Measurements from ENCODE around the gene RNF111.

The RNF111 gene

GRCh38 chr15:59051873-59052861, 64.7 kb downstream of the RNF111 start:
- H3K4me1 ChIP-seq (ENCODE audit: control insufficient read depth, insufficient read depth, low read length, poor library complexity, severe bottlenecking), result peaks cover 8% of the 10 kb centered on the region
- H3K27me3 ChIP-seq (replicated peaks; ENCODE audit: control insufficient read depth, insufficient read depth, low read length, poor library complexity, severe bottlenecking), result no peaks in the 10 kb centered on the region
- peaks cover 25% of the 10 kb centered on the region for H3K36me3 ChIP-seq (ENCODE audit: control insufficient read depth, insufficient read depth, low read length)
- H3K4me3 ChIP-seq (ENCODE audit: insufficient read depth, low read depth, low read length, poor library complexity, severe bottlenecking), result no peak overlapping the region
- DNase-seq, result no peak
- H3K9me3 ChIP-seq (ENCODE audit: control insufficient read depth, low read length), result no peaks in the 10 kb centered on the region
- no peak overlapping the region for H3K27ac ChIP-seq (ENCODE audit: insufficient read depth, low read length, poor library complexity, severe bottlenecking)

GRCh38 chr15:59052915-59053407, 65.5 kb downstream of the RNF111 start:
- no peak overlapping the region for H3K27ac ChIP-seq (ENCODE audit: insufficient read depth, low read length, poor library complexity, severe bottlenecking)
- no peaks in the 10 kb centered on the region for H3K9me3 ChIP-seq (ENCODE audit: control insufficient read depth, low read length)
- DNase-seq, result no peak
- H3K4me1 ChIP-seq (ENCODE audit: control insufficient read depth, insufficient read depth, low read length, poor library complexity, severe bottlenecking), result peaks cover 8% of the 10 kb centered on the region
- no peaks in the 10 kb centered on the region for H3K27me3 ChIP-seq (replicated peaks; ENCODE audit: control insufficient read depth, insufficient read depth, low read length, poor library complexity, severe bottlenecking)
- H3K4me3 ChIP-seq (ENCODE audit: insufficient read depth, low read depth, low read length, poor library complexity, severe bottlenecking), result no peak overlapping the region
- peaks cover 31% of the 10 kb centered on the region for H3K36me3 ChIP-seq (ENCODE audit: control insufficient read depth, insufficient read depth, low read length)

GRCh38 chr15:59053482-59053881, 66.0 kb downstream of the RNF111 start:
- no peaks in the 10 kb centered on the region for H3K27me3 ChIP-seq (replicated peaks; ENCODE audit: control insufficient read depth, insufficient read depth, low read length, poor library complexity, severe bottlenecking)
- peaks cover 8% of the 10 kb centered on the region for H3K4me1 ChIP-seq (ENCODE audit: control insufficient read depth, insufficient read depth, low read length, poor library complexity, severe bottlenecking)
- DNase-seq, result no peak
- H3K36me3 ChIP-seq (ENCODE audit: control insufficient read depth, insufficient read depth, low read length), result peaks cover 36% of the 10 kb centered on the region
- no peaks in the 10 kb centered on the region for H3K9me3 ChIP-seq (ENCODE audit: control insufficient read depth, low read length)
- H3K4me3 ChIP-seq (ENCODE audit: insufficient read depth, low read depth, low read length, poor library complexity, severe bottlenecking), result no peak overlapping the region
- H3K27ac ChIP-seq (ENCODE audit: insufficient read depth, low read length, poor library complexity, severe bottlenecking), result no peak overlapping the region

- no peak overlapping the region for H3K27ac ChIP-seq (ENCODE audit: insufficient read depth, low read length, poor library complexity, severe bottlenecking)
- H3K36me3 ChIP-seq (ENCODE audit: control insufficient read depth, insufficient read depth, low read length), result peaks cover 83% of the 10 kb centered on the region
- no peak overlapping the region for H3K4me3 ChIP-seq (ENCODE audit: insufficient read depth, low read depth, low read length, poor library complexity, severe bottlenecking)
- H3K4me1 ChIP-seq (ENCODE audit: control insufficient read depth, insufficient read depth, low read length, poor library complexity, severe bottlenecking), result no peaks in the 10 kb centered on the region
- no peaks in the 10 kb centered on the region for H3K27me3 ChIP-seq (replicated peaks; ENCODE audit: control insufficient read depth, insufficient read depth, low read length, poor library complexity, severe bottlenecking)
- no peaks in the 10 kb centered on the region for H3K9me3 ChIP-seq (ENCODE audit: control insufficient read depth, low read length)
- no peak for DNase-seq
Observed at GRCh38 chr15:59059076-59059597, 71.7 kb downstream of the RNF111 start.

- H3K9me3 ChIP-seq (ENCODE audit: control insufficient read depth, low read length), result no peaks in the 10 kb centered on the region
- H3K27me3 ChIP-seq (replicated peaks; ENCODE audit: control insufficient read depth, insufficient read depth, low read length, poor library complexity, severe bottlenecking), result no peaks in the 10 kb centered on the region
- no peak overlapping the region for H3K27ac ChIP-seq (ENCODE audit: insufficient read depth, low read length, poor library complexity, severe bottlenecking)
- no peaks in the 10 kb centered on the region for H3K4me1 ChIP-seq (ENCODE audit: control insufficient read depth, insufficient read depth, low read length, poor library complexity, severe bottlenecking)
- peaks cover 82% of the 10 kb centered on the region for H3K36me3 ChIP-seq (ENCODE audit: control insufficient read depth, insufficient read depth, low read length)
- no peak overlapping the region for H3K4me3 ChIP-seq (ENCODE audit: insufficient read depth, low read depth, low read length, poor library complexity, severe bottlenecking)
- no peak for DNase-seq
Observed at GRCh38 chr15:59060348-59060747, 72.9 kb downstream of the RNF111 start.

- no peaks in the 10 kb centered on the region for H3K4me1 ChIP-seq (ENCODE audit: control insufficient read depth, insufficient read depth, low read length, poor library complexity, severe bottlenecking)
- no peaks in the 10 kb centered on the region for H3K9me3 ChIP-seq (ENCODE audit: control insufficient read depth, low read length)
- peaks cover 85% of the 10 kb centered on the region for H3K36me3 ChIP-seq (ENCODE audit: control insufficient read depth, insufficient read depth, low read length)
- H3K27me3 ChIP-seq (replicated peaks; ENCODE audit: control insufficient read depth, insufficient read depth, low read length, poor library complexity, severe bottlenecking), result no peaks in the 10 kb centered on the region
- no peak for DNase-seq
- H3K27ac ChIP-seq (ENCODE audit: insufficient read depth, low read length, poor library complexity, severe bottlenecking), result no peak overlapping the region
- H3K4me3 ChIP-seq (ENCODE audit: insufficient read depth, low read depth, low read length, poor library complexity, severe bottlenecking), result no peak overlapping the region
Observed at GRCh38 chr15:59063042-59063441, 75.6 kb downstream of the RNF111 start.

- H3K27me3 ChIP-seq (replicated peaks; ENCODE audit: control insufficient read depth, insufficient read depth, low read length, poor library complexity, severe bottlenecking), result no peaks in the 10 kb centered on the region
- H3K27ac ChIP-seq (ENCODE audit: insufficient read depth, low read length, poor library complexity, severe bottlenecking), result no peak overlapping the region
- no peaks in the 10 kb centered on the region for H3K4me1 ChIP-seq (ENCODE audit: control insufficient read depth, insufficient read depth, low read length, poor library complexity, severe bottlenecking)
- no peak for DNase-seq
- no peaks in the 10 kb centered on the region for H3K9me3 ChIP-seq (ENCODE audit: control insufficient read depth, low read length)
- no peak overlapping the region for H3K4me3 ChIP-seq (ENCODE audit: insufficient read depth, low read depth, low read length, poor library complexity, severe bottlenecking)
- peaks cover 39% of the 10 kb centered on the region for H3K36me3 ChIP-seq (ENCODE audit: control insufficient read depth, insufficient read depth, low read length)
Observed at GRCh38 chr15:59069430-59069829, 82.0 kb downstream of the RNF111 start.

GRCh38 chr15:59074607-59075006, 87.1 kb downstream of the RNF111 start:
- H3K36me3 ChIP-seq (ENCODE audit: control insufficient read depth, insufficient read depth, low read length), result peaks cover 31% of the 10 kb centered on the region
- no peak for DNase-seq

GRCh38 chr15:59087731-59088130, 100.3 kb downstream of the RNF111 start:
- peaks cover 29% of the 10 kb centered on the region for H3K36me3 ChIP-seq (ENCODE audit: control insufficient read depth, insufficient read depth, low read length)
- no peak for DNase-seq

More at GRCh38 chr15:59074607-59075006, 87.1 kb downstream of the RNF111 start:
- no peaks in the 10 kb centered on the region for H3K27me3 ChIP-seq (replicated peaks; ENCODE audit: control insufficient read depth, insufficient read depth, low read length, poor library complexity, severe bottlenecking)
- H3K4me3 ChIP-seq (ENCODE audit: insufficient read depth, low read depth, low read length, poor library complexity, severe bottlenecking), result no peak overlapping the region
- H3K27ac ChIP-seq (ENCODE audit: insufficient read depth, low read length, poor library complexity, severe bottlenecking), result no peak overlapping the region
- no peaks in the 10 kb centered on the region for H3K4me1 ChIP-seq (ENCODE audit: control insufficient read depth, insufficient read depth, low read length, poor library complexity, severe bottlenecking)
- no peaks in the 10 kb centered on the region for H3K9me3 ChIP-seq (ENCODE audit: control insufficient read depth, low read length)

GRCh38 chr15:59094077-59094476, 106.6 kb downstream of the RNF111 start:
- DNase-seq, result no peak
- Histone ChIP-seq H3K4me3 (ENCODE audit: insufficient read depth, low read depth, low read length, poor library complexity, severe bottlenecking) (no peak overlapping the region), H3K27me3 (replicated peaks; ENCODE audit: control insufficient read depth, insufficient read depth, low read length, poor library complexity, severe bottlenecking) (no peaks in the 10 kb centered on the region), H3K27ac (ENCODE audit: insufficient read depth, low read length, poor library complexity, severe bottlenecking) (no peak overlapping the region), H3K9me3 (ENCODE audit: control insufficient read depth, low read length) (no peaks in the 10 kb centered on the region), H3K36me3 (ENCODE audit: control insufficient read depth, insufficient read depth, low read length) (peaks cover 50% of the 10 kb centered on the region), H3K4me1 (ENCODE audit: control insufficient read depth, insufficient read depth, low read length, poor library complexity, severe bottlenecking) (no peaks in the 10 kb centered on the region)

More at GRCh38 chr15:59087731-59088130, 100.3 kb downstream of the RNF111 start:
- Histone ChIP-seq H3K27me3 (replicated peaks; ENCODE audit: control insufficient read depth, insufficient read depth, low read length, poor library complexity, severe bottlenecking) (no peaks in the 10 kb centered on the region), H3K4me1 (ENCODE audit: control insufficient read depth, insufficient read depth, low read length, poor library complexity, severe bottlenecking) (no peaks in the 10 kb centered on the region), H3K9me3 (ENCODE audit: control insufficient read depth, low read length) (no peaks in the 10 kb centered on the region), H3K27ac (ENCODE audit: insufficient read depth, low read length, poor library complexity, severe bottlenecking) (no peak overlapping the region), H3K4me3 (ENCODE audit: insufficient read depth, low read depth, low read length, poor library complexity, severe bottlenecking) (no peak overlapping the region)

All from effector memory CD4-positive, alpha-beta T cell (primary cell).